Panc1 (cell line): ENCODE measurements around the gene GM2A. TPM values are rescaled to one million over a fixed set of nuclear protein-coding genes. Genes with fewer than 3 reads are reported as not detected.

Experiments
- ATAC-seq: fragments of 200-7000 bp; cut with Tn5 transposase; 2 replicates; pipeline ENCODE4 v1.9.1; 2020; ENCODE audit warnings: mild to moderate bottlenecking, moderate library complexity
- BruUV-seq: library from RNA; stranded (reverse); fragments of 400-500 nt; replicated peaks from 2 replicates; lab custom pipeline; 2021; lab: Mats Ljungman, UMichigan
- CTCF ChIA-PET: fragments of 300-600 bp; sonication (Branson Sonifier 250); formaldehyde crosslinking; loops from one replicate; lab custom pipeline; 2022; ENCODE audit warnings: antibody characterized with exemption; lab: Charles Lee
- POLR2A ChIA-PET: fragments of 300-600 bp; sonication (Branson Sonifier 250); formaldehyde crosslinking; loops from one replicate; lab custom pipeline; 2022; ENCODE audit warnings: antibody characterized with exemption; lab: Charles Lee
- DNase-seq: peaks from one replicate; pipeline ENCODE4 v3.0.0-alpha.2; 2010; ENCODE audit warnings: low read depth, low spot score
- H3K27ac ChIP-seq: 2 replicates; pipeline ENCODE4 v1.5.1; 2011; ENCODE audit warnings: mild to moderate bottlenecking, low read length, inconsistent platforms
- H3K27me3 ChIP-seq: fragments of 200-500 bp; sonication (Bioruptor generic); 2 replicates; pipeline ENCODE4 v1.6.0; 2014; ENCODE audit warnings: low read length, inconsistent platforms; ENCODE audit not compliant: control insufficient read depth, insufficient read depth
- H3K36me3 ChIP-seq: fragments of 200-500 bp; sonication (Bioruptor generic); 2 replicates; pipeline ENCODE4 v1.5.1; 2014; ENCODE audit warnings: inconsistent platforms, mild to moderate bottlenecking, low read length, moderate library complexity; ENCODE audit not compliant: control insufficient read depth, insufficient read depth
- H3K4me1 ChIP-seq: 2 replicates; pipeline ENCODE4 v1.5.1; 2011; ENCODE audit warnings: inconsistent platforms, mild to moderate bottlenecking, low read length, moderate library complexity; ENCODE audit not compliant: control insufficient read depth, insufficient read depth
- H3K4me3 ChIP-seq, 2 experiments: 2 replicates each; pipeline ENCODE4 v1.5.1; 2011 to 2012; ENCODE audit warnings: low read depth in 2 of 2, low read length in 2 of 2, mild to moderate bottlenecking in 2 of 2, inconsistent platforms in 1 of 2, moderate library complexity in 1 of 2
- H3K9me3 ChIP-seq: fragments of 200-500 bp; sonication (Bioruptor generic); 2 replicates; pipeline ENCODE4 v1.5.1; 2014; ENCODE audit warnings: low read depth, mild to moderate bottlenecking, inconsistent platforms, low read length, moderate library complexity; ENCODE audit not compliant: control insufficient read depth, insufficient read depth
- POLR2AphosphoS5 ChIP-seq: IDR thresholded peaks from 2 replicates; pipeline ENCODE4 v1.6.1; 2012; ENCODE audit warnings: mild to moderate bottlenecking, low read depth, low read length, moderate library complexity
- SIN3A ChIP-seq: IDR thresholded peaks from 2 replicates; pipeline ENCODE4 v1.6.1; 2012; ENCODE audit warnings: low read depth, mild to moderate bottlenecking, low read length, moderate library complexity, borderline replicate concordance; ENCODE audit not compliant: insufficient read depth
- TCF7L2 ChIP-seq: IDR thresholded peaks from 2 replicates; pipeline ENCODE4 v1.6.1; 2011; ENCODE audit warnings: mild to moderate bottlenecking, low read depth, low read length, inconsistent platforms
- in situ Hi-C: cut with HindIII; loops from 2 replicates; pipeline ENCODE4 v1.10.0; 2016; ENCODE audit warnings: low sequenced_read_pairs, low pct_unique_long_range_greater_than_20kb
- intact Hi-C: fragments of 100-400 bp; cut with micrococcal nuclease; formaldehyde crosslinking; loops from one replicate; pipeline ENCODE4 v1.10.0; 2022; ENCODE audit not compliant: unreplicated experiment
- total RNA-seq: library from RNA; stranded (reverse); gene quantifications from one replicate; pipeline ENCODE4 v1.2.1, GENCODE V29; 2021; ENCODE audit not compliant: unreplicated experiment
- TF ChIP-seq, protein P1 (sequence below): fragments of 450-650 bp; IDR thresholded peaks from 2 replicates; pipeline ENCODE4 v1.5.1; 2017; ENCODE audit warnings: mild to moderate bottlenecking
- TF ChIP-seq, protein P2 (sequence below), 2 experiments: IDR thresholded peaks; 2 replicates each; pipeline ENCODE4 v1.6.1; 2011 to 2012; ENCODE audit warnings: low read depth in 2 of 2, control low read depth in 1 of 2, low read length in 1 of 2, mild to moderate bottlenecking in 1 of 2, moderate library complexity in 1 of 2; ENCODE audit not compliant: insufficient read depth in 1 of 2

The GM2A gene
- total RNA-seq, 1 experiment from 2014 or later: 40.7 TPM

GRCh38 chr5:151310932-151311331, 57.9 kb downstream of the GM2A start:
- H3K27me3 ChIP-seq: 0 out of 2 replicates have a peak, but pooled peaks cover 2% of the 10 kb centered on the region
- intact Hi-C loops (loop anchor here (10.0 kb wide), 1 partner anchor 194 kb away; no protein-coding TSS in a partner anchor), in situ Hi-C loops (no loop called here)
- no peak overlapping the region for H3K4me3 ChIP-seq
- no peaks in the 10 kb centered on the region for H3K9me3 ChIP-seq
- ATAC-seq: no peak
- no TSS peak for BruUV-seq
- no peaks in the 10 kb centered on the region for H3K36me3 ChIP-seq
- H3K27ac ChIP-seq: no peak overlapping the region
- H3K4me1 ChIP-seq: no peaks in the 10 kb centered on the region
- POLR2A ChIA-PET: no interaction called here
- CTCF ChIA-PET: no interaction called here
- no peak for TF ChIP-seq TCF7L2
- TF ChIP-seq, protein P1, sequence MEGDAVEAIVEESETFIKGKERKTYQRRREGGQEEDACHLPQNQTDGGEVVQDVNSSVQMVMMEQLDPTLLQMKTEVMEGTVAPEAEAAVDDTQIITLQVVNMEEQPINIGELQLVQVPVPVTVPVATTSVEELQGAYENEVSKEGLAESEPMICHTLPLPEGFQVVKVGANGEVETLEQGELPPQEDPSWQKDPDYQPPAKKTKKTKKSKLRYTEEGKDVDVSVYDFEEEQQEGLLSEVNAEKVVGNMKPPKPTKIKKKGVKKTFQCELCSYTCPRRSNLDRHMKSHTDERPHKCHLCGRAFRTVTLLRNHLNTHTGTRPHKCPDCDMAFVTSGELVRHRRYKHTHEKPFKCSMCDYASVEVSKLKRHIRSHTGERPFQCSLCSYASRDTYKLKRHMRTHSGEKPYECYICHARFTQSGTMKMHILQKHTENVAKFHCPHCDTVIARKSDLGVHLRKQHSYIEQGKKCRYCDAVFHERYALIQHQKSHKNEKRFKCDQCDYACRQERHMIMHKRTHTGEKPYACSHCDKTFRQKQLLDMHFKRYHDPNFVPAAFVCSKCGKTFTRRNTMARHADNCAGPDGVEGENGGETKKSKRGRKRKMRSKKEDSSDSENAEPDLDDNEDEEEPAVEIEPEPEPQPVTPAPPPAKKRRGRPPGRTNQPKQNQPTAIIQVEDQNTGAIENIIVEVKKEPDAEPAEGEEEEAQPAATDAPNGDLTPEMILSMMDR: no peak
- TF ChIP-seq, protein P2, sequence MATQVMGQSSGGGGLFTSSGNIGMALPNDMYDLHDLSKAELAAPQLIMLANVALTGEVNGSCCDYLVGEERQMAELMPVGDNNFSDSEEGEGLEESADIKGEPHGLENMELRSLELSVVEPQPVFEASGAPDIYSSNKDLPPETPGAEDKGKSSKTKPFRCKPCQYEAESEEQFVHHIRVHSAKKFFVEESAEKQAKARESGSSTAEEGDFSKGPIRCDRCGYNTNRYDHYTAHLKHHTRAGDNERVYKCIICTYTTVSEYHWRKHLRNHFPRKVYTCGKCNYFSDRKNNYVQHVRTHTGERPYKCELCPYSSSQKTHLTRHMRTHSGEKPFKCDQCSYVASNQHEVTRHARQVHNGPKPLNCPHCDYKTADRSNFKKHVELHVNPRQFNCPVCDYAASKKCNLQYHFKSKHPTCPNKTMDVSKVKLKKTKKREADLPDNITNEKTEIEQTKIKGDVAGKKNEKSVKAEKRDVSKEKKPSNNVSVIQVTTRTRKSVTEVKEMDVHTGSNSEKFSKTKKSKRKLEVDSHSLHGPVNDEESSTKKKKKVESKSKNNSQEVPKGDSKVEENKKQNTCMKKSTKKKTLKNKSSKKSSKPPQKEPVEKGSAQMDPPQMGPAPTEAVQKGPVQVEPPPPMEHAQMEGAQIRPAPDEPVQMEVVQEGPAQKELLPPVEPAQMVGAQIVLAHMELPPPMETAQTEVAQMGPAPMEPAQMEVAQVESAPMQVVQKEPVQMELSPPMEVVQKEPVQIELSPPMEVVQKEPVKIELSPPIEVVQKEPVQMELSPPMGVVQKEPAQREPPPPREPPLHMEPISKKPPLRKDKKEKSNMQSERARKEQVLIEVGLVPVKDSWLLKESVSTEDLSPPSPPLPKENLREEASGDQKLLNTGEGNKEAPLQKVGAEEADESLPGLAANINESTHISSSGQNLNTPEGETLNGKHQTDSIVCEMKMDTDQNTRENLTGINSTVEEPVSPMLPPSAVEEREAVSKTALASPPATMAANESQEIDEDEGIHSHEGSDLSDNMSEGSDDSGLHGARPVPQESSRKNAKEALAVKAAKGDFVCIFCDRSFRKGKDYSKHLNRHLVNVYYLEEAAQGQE (IDR thresholded peaks at IDR 0.05; ENCODE audit: insufficient read depth in 1 of 2, low read depth in 2 of 2, low read length in 1 of 2): no peak
- TF ChIP-seq POLR2AphosphoS5: no peak
- no peak for TF ChIP-seq SIN3A
- DNase-seq: no peak

DNA sequence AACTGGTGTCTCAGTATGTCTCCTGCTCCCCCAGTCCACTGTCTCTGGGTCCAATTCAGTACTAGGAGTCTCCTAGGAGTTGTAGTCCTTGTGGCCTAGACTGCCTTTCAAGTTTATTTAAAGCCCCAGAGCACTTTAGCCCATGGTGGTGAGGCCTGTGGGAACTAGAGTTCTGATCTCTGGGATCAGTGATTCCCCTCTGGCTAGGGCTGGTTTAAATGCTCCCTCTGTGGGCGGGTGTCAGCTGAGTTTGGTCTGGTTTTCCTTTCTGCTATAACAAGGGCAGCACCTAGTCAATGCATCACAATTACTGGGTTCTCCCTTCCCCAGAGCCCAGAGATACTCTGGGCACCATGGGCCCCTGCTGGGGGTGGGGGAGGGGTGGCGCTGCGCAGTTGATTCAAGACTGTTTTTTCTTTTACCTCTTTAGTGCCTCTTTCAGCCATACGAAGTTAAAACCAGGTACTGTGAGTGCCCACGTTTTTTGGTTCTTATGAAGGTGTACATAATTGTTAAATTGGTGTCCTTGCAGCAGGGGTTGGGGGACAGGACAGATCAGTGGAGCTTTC, 59.9 kb downstream of the GM2A start:
- Histone ChIP-seq H3K4me1 (no peaks in the 10 kb centered on the region), H3K27ac (no peak overlapping the region), H3K4me3 (no peak overlapping the region), H3K9me3 (no peaks in the 10 kb centered on the region), H3K27me3 (peaks cover 2% of the 10 kb centered on the region; the same call in 1 of the 2 replicates), H3K36me3 (no peaks in the 10 kb centered on the region)
- intact Hi-C loops (loop anchor here (10.0 kb wide), 1 partner anchor 192 kb away; no protein-coding TSS in a partner anchor), in situ Hi-C loops (no loop called here)
- ChIA-PET CTCF (no interaction called here), POLR2A (no interaction called here)
- TF ChIP-seq POLR2AphosphoS5 (no peak), TCF7L2 (no peak), SIN3A (no peak)
- TF ChIP-seq, protein P1: no peak
- TF ChIP-seq, protein P2 (IDR thresholded peaks at IDR 0.05; ENCODE audit: insufficient read depth in 1 of 2, low read depth in 2 of 2, low read length in 1 of 2): no peak
- ATAC-seq (no peak), DNase-seq (no peak)
- BruUV-seq: no TSS peak
